ENCODE measurements around the gene SENP6.
A peak's percentile ranks its signal among the peaks of the same experiment; 100 is the strongest.

Gene SENP6

DNA sequence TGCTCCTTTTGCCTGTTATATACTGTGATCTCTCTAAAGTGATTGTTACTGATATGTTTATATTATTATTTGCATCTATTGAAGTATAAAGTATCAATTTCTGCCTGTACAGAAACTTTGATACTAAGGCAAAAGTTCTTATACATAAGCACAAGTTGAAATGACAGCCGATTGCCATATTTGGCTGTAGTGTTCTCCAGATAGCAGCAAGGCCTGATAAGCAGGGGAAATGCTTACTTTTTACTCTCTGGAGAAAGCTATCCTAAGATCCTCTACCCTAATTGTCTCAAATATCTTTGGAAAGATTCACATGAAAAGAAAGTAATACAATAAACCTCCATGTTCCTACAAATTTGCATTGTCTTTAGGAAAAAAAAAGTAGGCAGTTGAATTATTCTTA is 31.4 kb downstream of the SENP6 start:
- CTCF ChIA-PET: no interaction called here
- POLR2A ChIA-PET: no interaction called here
- no peak for DNase-seq (ENCODE audit: extremely low spot score)
- no peak for TF ChIP-seq FOXK2 (IDR thresholded peaks at IDR 0.05)
- no peak for TF ChIP-seq BHLHE40 (IDR thresholded peaks at IDR 0.05; ENCODE audit: borderline replicate concordance)
- TF ChIP-seq TARDBP (IDR thresholded peaks at IDR 0.05): no peak
- TF ChIP-seq SP1 (IDR thresholded peaks at IDR 0.05): no peak
- TF ChIP-seq NFRKB (IDR thresholded peaks at IDR 0.05): no peak

DNA sequence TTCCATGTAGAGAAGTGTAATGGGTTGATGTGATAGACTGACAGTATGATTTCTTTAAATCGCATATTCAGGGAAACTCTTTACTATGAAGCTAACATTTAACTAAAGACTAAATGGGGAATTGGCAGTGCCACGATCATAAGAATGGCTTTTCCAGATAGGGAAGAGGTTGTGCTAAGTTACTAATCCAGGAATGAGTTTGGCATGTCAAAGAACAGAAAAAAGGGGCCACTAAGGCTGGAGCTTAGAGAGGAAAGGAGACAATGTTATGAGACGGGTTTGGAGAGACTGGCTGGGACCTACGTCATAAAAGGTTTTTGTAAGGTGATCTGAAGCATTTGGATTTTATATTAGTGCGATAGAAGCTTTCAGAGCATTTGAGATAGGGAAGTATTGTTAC is 40.6 kb downstream of the SENP6 start:
- ChIA-PET POLR2A (no interaction called here), CTCF (no interaction called here)
- no peak for DNase-seq (ENCODE audit: extremely low spot score)
- TF ChIP-seq BHLHE40 (IDR thresholded peaks at IDR 0.05; ENCODE audit: borderline replicate concordance) (no peak), TARDBP (IDR thresholded peaks at IDR 0.05) (no peak), ELF4 (IDR thresholded peaks at IDR 0.05) (no peak), ARNT (IDR thresholded peaks at IDR 0.05) (no peak), LEF1 (IDR thresholded peaks at IDR 0.05; ENCODE audit: borderline replicate concordance) (no peak), SUZ12 (IDR thresholded peaks at IDR 0.05) (no peak), NFRKB (IDR thresholded peaks at IDR 0.05) (no peak), L3MBTL2 (conservative IDR thresholded peaks at IDR 0.05) (no peak), PKNOX1 (IDR thresholded peaks at IDR 0.05) (no peak), SP1 (IDR thresholded peaks at IDR 0.05) (no peak), CTBP1 (IDR thresholded peaks at IDR 0.05; ENCODE audit: borderline replicate concordance) (no peak), HDGF (IDR thresholded peaks at IDR 0.05; ENCODE audit: borderline replicate concordance) (no peak), FOXK2 (IDR thresholded peaks at IDR 0.05) (no peak)

- CTCF ChIA-PET: no interaction called here
- no peak for DNase-seq (ENCODE audit: extremely low spot score)
- TF ChIP-seq L3MBTL2 (conservative IDR thresholded peaks at IDR 0.05): no peak
- TF ChIP-seq LEF1 (IDR thresholded peaks at IDR 0.05; ENCODE audit: borderline replicate concordance): no peak
- no peak for TF ChIP-seq ZNF384 (IDR thresholded peaks at IDR 0.05)
- TF ChIP-seq HDGF (IDR thresholded peaks at IDR 0.05; ENCODE audit: borderline replicate concordance): no peak
- TF ChIP-seq BHLHE40 (IDR thresholded peaks at IDR 0.05; ENCODE audit: borderline replicate concordance): no peak
- no peak for TF ChIP-seq FOXM1 (IDR thresholded peaks at IDR 0.05; ENCODE audit: borderline replicate concordance)
- no peak for TF ChIP-seq SUZ12 (IDR thresholded peaks at IDR 0.05)
- no peak for TF ChIP-seq FOXK2 (IDR thresholded peaks at IDR 0.05)
- TF ChIP-seq SP1 (IDR thresholded peaks at IDR 0.05): no peak
- no peak for TF ChIP-seq NFRKB (IDR thresholded peaks at IDR 0.05)
- TF ChIP-seq ELF4 (IDR thresholded peaks at IDR 0.05): no peak
- TF ChIP-seq CTBP1 (IDR thresholded peaks at IDR 0.05; ENCODE audit: borderline replicate concordance): no peak
- no peak for TF ChIP-seq PKNOX1 (IDR thresholded peaks at IDR 0.05)
- no peak for TF ChIP-seq TARDBP (IDR thresholded peaks at IDR 0.05)
- no peak for TF ChIP-seq ARNT (IDR thresholded peaks at IDR 0.05)
- TF ChIP-seq FOXA1 (IDR thresholded peaks at IDR 0.05): no peak
- POLR2A ChIA-PET: no interaction called here
Observed at GRCh38 chr6:75643173-75643572, 41.5 kb downstream of the SENP6 start.

DNA sequence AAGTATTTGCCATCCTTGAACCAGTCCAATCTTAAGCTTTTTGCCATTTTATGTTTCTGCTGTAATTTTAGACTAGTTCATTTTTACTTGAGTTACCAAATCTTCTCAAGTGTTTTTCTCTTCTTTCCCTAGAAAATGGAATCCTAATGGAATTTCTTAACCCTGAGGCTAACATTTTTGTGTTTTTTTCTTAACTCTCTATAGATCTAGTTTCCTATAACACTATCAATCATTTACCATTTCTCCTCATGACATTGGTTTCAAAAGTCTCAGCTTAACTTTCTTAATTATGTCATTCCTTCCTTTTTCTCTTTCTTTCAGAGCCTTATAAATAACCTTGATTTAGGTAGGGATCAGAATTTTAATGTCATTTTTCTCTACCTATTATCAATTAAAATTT is 54.8 kb downstream of the SENP6 start:
- no peak for DNase-seq (ENCODE audit: extremely low spot score)
- CTCF ChIA-PET: interaction anchor here (0.7 kb wide), 1 partner anchor 42 kb away, joined by 5 read pairs; no protein-coding TSS in a partner anchor
- TF ChIP-seq PKNOX1 (IDR thresholded peaks at IDR 0.05): peak; percentile 14; the same call in 1 of the 2 replicates
- TF ChIP-seq FOXA1 (IDR thresholded peaks at IDR 0.05): no peak
- TF ChIP-seq SP1 (IDR thresholded peaks at IDR 0.05): no peak
- POLR2A ChIA-PET: no interaction called here

GRCh38 chr6:75657327-75657726 is 55.6 kb downstream of the SENP6 start:
- TF ChIP-seq ZNF384 (IDR thresholded peaks at IDR 0.05) (no peak), HDGF (IDR thresholded peaks at IDR 0.05; ENCODE audit: borderline replicate concordance) (no peak), FOXA1 (IDR thresholded peaks at IDR 0.05) (no peak), PKNOX1 (IDR thresholded peaks at IDR 0.05) (no peak), CTBP1 (IDR thresholded peaks at IDR 0.05; ENCODE audit: borderline replicate concordance) (no peak), L3MBTL2 (conservative IDR thresholded peaks at IDR 0.05) (no peak), ELF4 (IDR thresholded peaks at IDR 0.05) (no peak), BHLHE40 (IDR thresholded peaks at IDR 0.05; ENCODE audit: borderline replicate concordance) (no peak), ARNT (IDR thresholded peaks at IDR 0.05) (no peak), SUZ12 (IDR thresholded peaks at IDR 0.05) (no peak), SP1 (IDR thresholded peaks at IDR 0.05) (no peak)
- DNase-seq (ENCODE audit: extremely low spot score): no peak
- CTCF ChIA-PET: no interaction called here
- POLR2A ChIA-PET: no interaction called here

- no peak for DNase-seq (ENCODE audit: extremely low spot score)
- CTCF ChIA-PET: no interaction called here
- TF ChIP-seq L3MBTL2 (conservative IDR thresholded peaks at IDR 0.05) (no peak), ZNF384 (IDR thresholded peaks at IDR 0.05) (no peak), ARNT (IDR thresholded peaks at IDR 0.05) (no peak), PKNOX1 (IDR thresholded peaks at IDR 0.05) (no peak), SP1 (IDR thresholded peaks at IDR 0.05) (no peak), HDGF (IDR thresholded peaks at IDR 0.05; ENCODE audit: borderline replicate concordance) (no peak), TARDBP (IDR thresholded peaks at IDR 0.05) (no peak), FOXM1 (IDR thresholded peaks at IDR 0.05; ENCODE audit: borderline replicate concordance) (no peak), FOXK2 (IDR thresholded peaks at IDR 0.05) (no peak), BHLHE40 (IDR thresholded peaks at IDR 0.05; ENCODE audit: borderline replicate concordance) (no peak), FOXA1 (IDR thresholded peaks at IDR 0.05) (no peak), ELF4 (IDR thresholded peaks at IDR 0.05) (no peak), NFRKB (IDR thresholded peaks at IDR 0.05) (no peak), LEF1 (IDR thresholded peaks at IDR 0.05; ENCODE audit: borderline replicate concordance) (no peak), SUZ12 (IDR thresholded peaks at IDR 0.05) (no peak)
- POLR2A ChIA-PET: no interaction called here
Observed at GRCh38 chr6:75666592-75666991, 64.9 kb downstream of the SENP6 start.

Data from HEK293T (cell line).